Ammon's horn (tissue), 1 donor: Measurements from ENCODE around the gene C21orf58.

Source experiments
- DNase-seq: peaks from one replicate; pipeline ENCODE4 v3.0.0-alpha.2; 2016; ENCODE audit warnings: low spot score

The C21orf58 gene

GRCh38 chr21:46294647-46295176 is 29.0 kb downstream of the C21orf58 start:
- no peak for DNase-seq

DNA sequence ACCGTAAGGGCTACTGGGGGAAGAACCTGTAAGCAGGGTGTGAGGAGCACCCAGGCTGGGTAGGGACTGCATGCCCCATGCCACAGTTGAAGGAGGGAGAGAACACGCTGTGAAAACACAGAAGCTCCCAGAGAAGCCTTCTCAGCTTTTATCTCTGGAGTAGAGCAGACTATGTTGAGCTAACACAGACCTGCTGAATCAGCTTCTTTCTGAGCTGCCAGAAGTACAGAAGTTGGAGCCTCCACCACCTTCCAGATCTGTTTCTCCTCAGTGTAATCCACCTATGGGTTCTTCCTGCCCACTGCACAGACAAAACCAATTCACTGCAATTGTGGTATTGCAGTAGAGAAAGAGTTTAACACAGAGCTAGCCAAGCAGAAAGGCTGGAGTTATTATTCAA is 32.1 kb downstream of the C21orf58 start:
- DNase-seq: no peak

GRCh38 chr21:46289655-46290179 is 34.0 kb downstream of the C21orf58 start:
- no peak for DNase-seq

DNA sequence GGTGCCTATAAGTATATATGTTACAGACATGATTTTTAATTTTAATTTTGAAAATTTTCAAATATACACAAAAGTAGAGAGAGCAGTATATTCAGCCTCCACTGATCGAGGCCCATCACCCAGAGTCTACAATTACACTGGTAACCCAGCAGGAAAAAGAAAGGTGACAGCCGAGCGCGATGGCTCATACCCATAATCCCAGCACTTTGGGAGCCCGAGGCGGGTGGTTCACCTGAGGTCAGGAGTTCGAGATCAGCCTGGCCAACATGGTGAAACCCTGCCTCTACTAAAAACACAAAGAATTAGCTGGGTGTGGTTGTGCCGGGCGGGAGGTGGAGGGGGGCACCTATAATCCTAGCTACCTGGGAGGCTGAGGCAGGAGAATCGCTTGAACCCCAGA is 36.1 kb downstream of the C21orf58 start:
- no peak for DNase-seq

DNA sequence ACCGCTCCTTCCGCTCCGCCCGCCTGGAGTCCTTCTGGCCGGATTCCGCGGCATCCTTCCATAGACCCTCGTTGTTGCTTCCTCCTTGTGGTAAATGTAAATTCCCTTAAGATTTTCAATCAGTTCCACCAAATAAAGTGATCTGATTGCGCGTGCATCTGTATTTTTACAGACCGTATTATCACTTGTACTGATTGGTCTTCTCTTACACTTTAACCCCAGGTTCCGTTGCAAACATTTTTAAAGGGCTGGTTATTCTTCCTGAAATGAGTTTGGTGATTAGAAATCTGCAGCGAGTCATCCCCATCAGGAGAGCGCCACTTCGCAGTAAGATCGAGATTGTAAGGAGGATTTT is 37.0 kb downstream of the C21orf58 start:
- no peak for DNase-seq

DNA sequence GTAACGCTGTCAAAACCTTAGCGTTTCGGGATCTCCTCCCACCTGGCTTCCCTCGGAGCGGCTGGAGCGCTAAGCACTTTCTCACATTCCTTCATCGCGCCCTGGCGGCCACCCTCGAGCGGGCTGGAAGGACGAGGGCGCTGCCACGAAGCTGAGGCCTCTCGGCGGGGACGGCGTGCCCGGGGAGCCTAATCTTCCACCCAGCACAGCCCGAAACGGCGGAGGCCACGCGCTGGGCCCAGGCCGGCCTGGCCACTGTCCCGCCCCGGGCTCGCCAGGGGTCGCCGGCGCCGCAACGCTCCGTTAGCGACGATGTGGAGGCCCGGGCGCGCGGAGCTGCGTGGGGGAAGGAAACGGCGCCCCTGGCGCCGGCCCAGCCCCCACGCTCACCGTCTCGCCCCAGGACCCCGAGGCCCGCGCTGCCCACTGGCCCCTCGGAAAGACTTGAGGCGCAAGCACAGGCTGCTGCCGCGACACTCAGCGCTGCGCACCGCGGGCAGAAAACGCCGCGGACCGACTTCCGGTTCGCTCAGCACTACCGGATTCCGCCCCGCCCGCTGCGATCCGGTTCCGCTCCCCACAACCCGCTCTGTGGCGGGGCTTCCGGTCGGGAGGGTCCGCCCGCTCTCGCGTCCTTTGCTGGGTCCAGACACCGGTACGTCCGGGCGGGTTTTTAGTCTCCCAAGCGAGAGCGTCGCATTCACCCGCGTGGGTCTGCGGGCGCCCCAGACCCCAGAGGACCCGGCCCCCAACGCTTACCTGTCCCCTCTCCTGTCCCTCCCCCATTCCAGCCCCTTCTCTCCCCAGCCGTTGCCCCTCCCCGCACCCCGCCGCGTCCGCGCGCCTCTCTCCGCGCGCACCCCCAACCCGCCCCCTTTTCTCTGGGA is 37.7 kb downstream of the C21orf58 start, which contains the start of gene YBEY:
Gene YBEY (plus strand): TSS at position 582 of the 887 bp plus-strand sequence. CDS start 572 bp downstream, outside the sequence.
- DNase-seq: peak; percentile 90

DNA sequence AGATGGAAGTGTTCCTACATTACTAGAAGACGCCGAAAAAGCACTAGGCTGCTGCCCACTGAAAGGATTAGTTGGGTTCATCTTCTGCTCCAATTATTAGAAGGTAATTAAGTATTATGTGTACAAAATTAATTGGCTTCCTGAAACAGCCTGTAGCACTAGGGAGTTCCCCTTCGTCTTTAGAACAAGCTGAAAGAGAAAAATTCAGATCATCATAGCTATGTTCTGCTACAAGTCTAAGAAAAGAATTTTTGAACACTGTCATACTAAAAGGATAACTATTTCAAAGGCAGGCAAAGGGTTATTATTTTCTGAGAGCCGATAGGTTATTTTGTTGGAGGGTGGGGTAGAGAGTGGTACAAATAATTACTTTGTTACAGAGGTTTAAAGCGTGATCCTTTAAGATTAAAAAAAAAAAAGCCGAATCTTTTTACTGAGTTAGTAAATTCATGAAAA is 38.4 kb downstream of the C21orf58 start, which contains the start of gene MCM3AP:
Gene MCM3AP (minus strand): TSS at position 406 of the 456 bp plus-strand sequence. CDS start 325 bp downstream, at position 81.
- no peak for DNase-seq

DNA sequence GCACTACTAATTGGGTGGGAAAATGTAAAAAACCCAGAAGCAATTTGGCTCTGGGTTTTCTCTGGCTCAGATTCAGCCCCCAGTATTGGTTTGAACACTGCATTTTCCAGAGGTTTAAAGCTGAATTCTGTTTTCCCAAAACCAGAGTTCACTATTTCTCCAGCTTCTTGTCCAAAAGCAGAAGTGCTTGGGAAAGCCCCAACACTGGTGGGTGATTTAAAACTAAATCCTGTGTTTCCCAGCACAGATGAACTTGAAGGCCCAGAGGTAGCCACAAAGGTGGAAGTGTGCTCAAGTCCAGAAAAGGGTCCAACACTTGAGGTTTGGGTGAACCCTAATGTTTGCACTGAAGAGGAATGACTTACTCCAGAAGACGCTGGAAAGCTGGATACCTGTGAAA is 38.9 kb downstream of the C21orf58 start:
- no peak for DNase-seq

GRCh38 chr21:46284077-46284644 is 39.5 kb downstream of the C21orf58 start:
- DNase-seq: no peak

DNA sequence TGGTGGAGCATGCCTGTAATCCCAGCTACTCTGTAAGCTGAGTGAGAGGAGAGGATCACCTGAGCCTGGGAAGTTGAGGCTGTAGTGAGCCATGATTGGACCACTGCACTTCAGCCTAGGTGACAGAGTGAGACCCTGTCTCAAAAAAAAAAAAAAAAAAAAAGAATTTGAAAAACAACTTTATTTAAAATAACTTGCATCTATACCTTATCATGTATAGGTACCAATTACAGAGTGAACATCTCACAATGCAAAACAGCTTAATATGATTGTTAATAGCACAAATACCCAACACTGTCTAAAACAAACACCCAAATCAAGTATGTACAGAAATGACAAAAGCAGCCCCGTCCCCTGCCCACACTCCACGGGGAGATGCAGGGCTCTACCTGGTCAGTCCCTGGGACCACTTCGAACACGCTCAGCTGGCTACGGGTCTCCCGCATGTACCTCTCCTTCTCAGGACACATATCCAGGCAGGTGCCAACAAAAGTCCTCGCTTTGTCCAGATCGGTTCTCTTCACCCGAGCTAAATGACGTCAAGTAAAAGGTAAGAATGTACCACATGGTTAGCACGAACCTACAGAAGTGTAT is 48.8 kb downstream of the C21orf58 start:
- DNase-seq: no peak

DNA sequence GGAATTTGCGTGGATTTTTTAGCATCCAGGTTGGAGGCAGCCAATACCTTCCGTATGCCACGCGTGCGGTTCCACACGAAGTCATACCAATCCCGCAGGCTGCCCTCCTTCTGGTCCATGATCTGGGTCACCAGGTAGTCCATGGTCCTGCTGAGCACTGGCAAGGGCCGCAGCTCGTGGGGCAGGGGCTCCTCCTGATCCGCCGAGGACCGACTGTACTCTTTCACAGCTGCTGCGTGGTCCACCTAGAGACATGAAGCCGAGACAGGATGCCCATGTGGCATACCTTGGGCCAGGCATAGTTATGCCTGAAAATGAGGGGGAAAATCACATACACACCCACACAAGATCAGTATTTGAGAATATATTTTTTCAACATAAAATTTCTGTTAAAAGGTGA is 50.3 kb downstream of the C21orf58 start:
- DNase-seq: no peak

- DNase-seq: no peak
Observed at GRCh38 chr21:46269466-46269865, 54.2 kb downstream of the C21orf58 start.

GRCh38 chr21:46268371-46268770 is 55.3 kb downstream of the C21orf58 start:
- no peak for DNase-seq

- DNase-seq: no peak
Observed at GRCh38 chr21:46266946-46267345, 56.7 kb downstream of the C21orf58 start.

GRCh38 chr21:46265736-46266525 is 57.7 kb downstream of the C21orf58 start:
- DNase-seq: no peak

DNA sequence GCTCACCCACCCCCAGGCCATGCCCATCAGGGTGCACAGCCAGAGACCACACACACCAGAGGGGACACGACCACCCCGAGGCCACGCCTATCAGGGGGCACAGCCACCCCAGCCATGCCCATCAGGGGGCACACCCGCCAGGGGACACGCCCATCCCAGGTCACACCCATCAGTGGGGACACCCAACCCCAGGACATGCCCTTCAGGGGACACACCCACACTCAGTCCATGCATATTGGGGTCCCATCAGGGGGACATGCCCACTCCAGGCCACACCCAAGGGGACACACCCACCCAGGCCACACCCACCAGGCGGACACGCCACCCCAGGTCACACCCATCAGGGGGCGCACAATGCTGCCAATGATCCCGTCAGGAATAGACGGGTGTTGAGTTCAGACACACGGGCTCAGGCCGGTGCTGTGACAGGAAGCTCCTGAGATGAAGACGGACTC is 59.0 kb downstream of the C21orf58 start:
- no peak for DNase-seq

DNA sequence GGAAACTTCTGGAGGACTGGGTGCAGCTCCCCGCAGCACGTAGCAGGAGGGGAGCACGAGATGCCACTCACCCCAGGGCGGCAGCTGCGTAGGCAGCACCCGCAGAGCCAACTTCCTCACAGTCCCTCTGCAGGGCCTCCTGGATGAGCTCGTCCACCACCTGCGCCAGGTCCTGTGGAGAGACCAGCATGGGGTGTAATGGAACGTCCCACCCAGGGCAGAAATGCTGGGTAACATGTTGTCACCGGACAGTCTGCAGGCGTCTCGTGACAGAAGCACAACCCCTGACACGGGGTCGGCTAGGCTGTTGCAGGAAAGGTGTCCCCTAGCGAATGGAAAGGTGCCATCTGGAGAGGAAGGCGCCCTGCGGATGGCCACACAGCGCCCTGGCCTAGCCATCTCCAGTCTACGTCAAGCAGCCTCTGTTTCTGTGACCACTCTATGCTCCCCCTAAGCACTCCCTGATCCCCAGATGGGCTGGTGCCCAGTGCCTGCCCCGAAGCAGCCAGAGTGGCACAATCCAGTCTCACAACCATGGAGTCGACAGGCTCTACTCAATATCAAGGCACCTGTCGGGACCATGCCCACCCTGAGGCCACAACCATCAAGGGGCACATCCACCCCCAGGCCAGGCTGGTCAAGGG is 59.5 kb downstream of the C21orf58 start:
- DNase-seq: no peak

DNA sequence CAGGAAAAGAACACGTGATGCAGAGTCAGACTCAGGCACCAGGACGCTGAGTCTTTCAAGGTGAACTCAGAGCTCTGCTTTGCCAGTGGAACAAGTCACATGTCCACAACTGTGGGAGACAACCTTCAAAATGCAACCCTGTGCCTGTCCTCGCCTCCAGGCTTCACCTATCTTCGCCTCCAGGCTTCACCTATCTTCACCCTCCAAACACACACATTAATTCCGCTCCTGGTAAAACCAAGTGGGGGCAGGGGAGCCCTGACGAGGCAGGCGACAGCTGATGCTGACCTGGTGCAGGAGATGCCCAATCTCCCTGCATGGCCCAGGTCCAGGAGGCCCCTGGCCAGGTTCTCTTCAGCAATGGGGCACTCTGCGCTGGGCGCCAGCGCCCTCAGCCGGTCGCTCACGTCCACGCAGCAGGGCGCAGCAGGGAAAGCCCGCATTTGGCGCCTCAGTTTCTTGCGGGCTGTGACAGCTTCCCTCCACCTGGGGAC is 67.1 kb downstream of the C21orf58 start:
- no peak for DNase-seq

- no peak for DNase-seq
Observed at GRCh38 chr21:46255758-46256337, 67.8 kb downstream of the C21orf58 start.

- no peak for DNase-seq
Observed at GRCh38 chr21:46255166-46255565, 68.5 kb downstream of the C21orf58 start.
